ENCODE data around the gene CCR8.

Gene CCR8

DNA sequence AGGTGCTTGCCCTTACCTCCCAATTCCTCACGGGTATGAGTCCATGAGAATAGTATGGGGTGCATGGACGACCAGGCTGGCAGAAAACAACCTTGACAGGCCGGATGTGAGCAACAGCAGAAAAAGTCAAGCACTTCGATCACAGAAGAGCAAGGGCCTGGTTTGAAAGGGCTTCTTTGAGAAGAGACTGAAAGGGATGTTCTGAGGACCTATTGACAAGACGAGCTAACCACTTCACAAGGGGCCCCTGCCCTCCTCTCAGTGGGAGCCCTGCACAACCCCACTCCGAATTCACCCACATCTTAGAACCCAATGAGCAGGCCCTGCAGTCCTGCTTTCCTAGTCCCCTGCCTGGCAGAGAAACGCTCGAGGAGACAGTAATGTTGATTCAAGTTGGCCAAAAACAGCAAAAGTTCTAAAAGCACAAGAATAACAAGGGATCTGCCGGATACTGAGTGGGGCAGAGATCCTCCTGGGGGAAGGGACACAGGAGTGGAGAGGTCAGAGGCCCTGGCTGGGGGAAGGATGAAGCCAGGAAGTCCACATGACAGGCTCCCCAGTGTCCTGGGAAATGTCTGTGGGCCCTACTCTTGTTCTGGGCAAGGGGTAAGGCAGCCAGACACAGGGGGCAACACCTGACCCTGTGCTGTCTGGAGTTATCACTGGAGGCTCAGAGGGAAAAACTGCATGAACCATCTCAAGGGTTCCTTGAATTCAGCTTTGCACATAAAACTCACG lies 34.9 kb upstream of the CCR8 start:
- H3K27ac ChIP-seq: no peak overlapping the region
- TF ChIP-seq, protein P1, sequence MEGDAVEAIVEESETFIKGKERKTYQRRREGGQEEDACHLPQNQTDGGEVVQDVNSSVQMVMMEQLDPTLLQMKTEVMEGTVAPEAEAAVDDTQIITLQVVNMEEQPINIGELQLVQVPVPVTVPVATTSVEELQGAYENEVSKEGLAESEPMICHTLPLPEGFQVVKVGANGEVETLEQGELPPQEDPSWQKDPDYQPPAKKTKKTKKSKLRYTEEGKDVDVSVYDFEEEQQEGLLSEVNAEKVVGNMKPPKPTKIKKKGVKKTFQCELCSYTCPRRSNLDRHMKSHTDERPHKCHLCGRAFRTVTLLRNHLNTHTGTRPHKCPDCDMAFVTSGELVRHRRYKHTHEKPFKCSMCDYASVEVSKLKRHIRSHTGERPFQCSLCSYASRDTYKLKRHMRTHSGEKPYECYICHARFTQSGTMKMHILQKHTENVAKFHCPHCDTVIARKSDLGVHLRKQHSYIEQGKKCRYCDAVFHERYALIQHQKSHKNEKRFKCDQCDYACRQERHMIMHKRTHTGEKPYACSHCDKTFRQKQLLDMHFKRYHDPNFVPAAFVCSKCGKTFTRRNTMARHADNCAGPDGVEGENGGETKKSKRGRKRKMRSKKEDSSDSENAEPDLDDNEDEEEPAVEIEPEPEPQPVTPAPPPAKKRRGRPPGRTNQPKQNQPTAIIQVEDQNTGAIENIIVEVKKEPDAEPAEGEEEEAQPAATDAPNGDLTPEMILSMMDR (IDR thresholded peaks at IDR 0.05): no peak
- no peak for TF ChIP-seq ZFX (IDR thresholded peaks at IDR 0.05; ENCODE audit: borderline replicate concordance)

- no peak overlapping the region for H3K27ac ChIP-seq
- TF ChIP-seq, protein P1 (IDR thresholded peaks at IDR 0.05): no peak
- TF ChIP-seq ZFX (IDR thresholded peaks at IDR 0.05; ENCODE audit: borderline replicate concordance): no peak
Measured at GRCh38 chr3:39295184-39295775, 34.2 kb upstream of the CCR8 start.

DNA sequence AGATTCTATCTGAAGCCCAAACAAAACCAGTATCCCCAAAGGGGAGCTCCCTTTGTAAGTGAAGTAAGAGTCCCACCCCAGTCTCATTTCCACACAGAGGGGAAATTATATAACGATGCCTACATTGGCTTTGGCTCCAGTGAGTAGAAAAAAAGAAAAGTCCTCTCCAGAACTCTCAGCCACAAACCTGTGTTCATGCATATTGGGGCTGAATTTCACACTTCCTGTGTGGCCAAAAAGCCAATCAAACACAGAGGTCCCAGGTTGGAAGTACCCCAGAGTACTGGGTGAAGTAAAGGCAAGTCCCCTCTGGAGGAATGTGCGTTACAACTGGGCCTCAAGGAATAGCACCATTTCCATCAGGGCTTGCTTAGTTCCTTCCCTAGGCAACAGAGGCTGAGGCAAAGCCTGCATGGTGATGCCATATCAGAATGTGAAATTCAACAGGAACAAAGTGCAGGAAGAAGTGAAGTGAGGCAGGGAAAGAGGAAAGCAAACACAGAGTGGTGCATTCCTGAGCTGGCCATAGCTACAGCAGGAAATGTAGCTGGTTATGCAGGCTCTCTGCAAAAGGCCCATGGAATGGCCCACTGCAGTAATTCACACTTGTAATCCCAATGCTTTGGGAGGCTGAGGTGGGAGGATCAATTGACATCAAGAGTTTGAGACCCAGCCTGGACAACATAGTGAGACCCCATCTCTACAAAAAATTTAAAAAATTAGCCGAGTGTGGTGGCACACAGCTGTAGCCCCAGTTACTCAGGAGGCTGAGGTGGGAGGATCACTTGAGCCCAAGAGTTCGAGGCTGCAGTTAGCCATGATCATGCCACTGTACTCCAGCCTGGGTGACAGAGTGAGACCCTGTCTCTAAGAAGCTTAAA lies 33.1 kb upstream of the CCR8 start:
- TF ChIP-seq, protein P1 (IDR thresholded peaks at IDR 0.05): no peak
- TF ChIP-seq ZFX (IDR thresholded peaks at IDR 0.05; ENCODE audit: borderline replicate concordance): no peak
- H3K27ac ChIP-seq: no peak overlapping the region

DNA sequence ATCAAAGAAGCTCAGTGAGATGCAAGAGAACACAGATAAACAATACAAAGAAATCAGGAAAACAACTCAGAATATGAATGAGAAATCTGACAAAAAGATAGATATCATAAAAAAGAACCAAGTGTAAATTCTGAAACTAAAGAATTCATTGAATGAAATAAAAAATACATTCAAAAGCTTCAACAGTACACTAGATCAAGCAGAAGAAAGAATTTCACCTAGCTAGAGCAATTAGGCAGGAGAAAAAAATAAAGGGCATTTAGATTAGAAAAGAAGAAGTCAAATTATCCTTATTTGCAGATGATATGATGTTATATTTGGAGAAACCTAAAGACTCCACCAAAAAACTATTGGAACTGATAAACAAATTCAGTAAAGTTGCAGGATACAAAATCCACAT lies 30.2 kb upstream of the CCR8 start:
- TF ChIP-seq, protein P1 (IDR thresholded peaks at IDR 0.05): no peak
- no peak for TF ChIP-seq ZFX (IDR thresholded peaks at IDR 0.05; ENCODE audit: borderline replicate concordance)
- no peak overlapping the region for H3K27ac ChIP-seq

GRCh38 chr3:39302178-39302577 lies 27.3 kb upstream of the CCR8 start:
- no peak overlapping the region for H3K27ac ChIP-seq
- TF ChIP-seq ZFX (IDR thresholded peaks at IDR 0.05; ENCODE audit: borderline replicate concordance): no peak
- TF ChIP-seq, protein P1 (IDR thresholded peaks at IDR 0.05): no peak

GRCh38 chr3:39313289-39313688 lies 16.2 kb upstream of the CCR8 start:
- TF ChIP-seq ZFX (IDR thresholded peaks at IDR 0.05; ENCODE audit: borderline replicate concordance): no peak
- TF ChIP-seq, protein P1 (IDR thresholded peaks at IDR 0.05): no peak
- no peak overlapping the region for H3K27ac ChIP-seq

Data from 22Rv1 (cell line).